SK-MEL-5 (cell line): ENCODE data around the gene RFTN1. TPM values are rescaled to one million over a fixed set of nuclear protein-coding genes. Genes with fewer than 3 reads are reported as not detected.

Experiments used
- DNase-seq: peaks from one replicate; pipeline ENCODE4 v3.0.0-alpha.2; 2016; ENCODE audit warnings: low read depth, low spot score
- in situ Hi-C: cut with HindIII; loops from 2 replicates; pipeline ENCODE4 v1.10.0; 2016; ENCODE audit warnings: low sequenced_read_pairs, high pct_unique_total_duplicates, low pct_unique_long_range_greater_than_20kb
- polyA plus RNA-seq, 2 experiments: library from polyadenylated mRNA; depleted of rRNA; stranded (reverse); fragments of >200 nt; gene quantifications; 2 replicates each; pipeline ENCODE4 v1.2.3, GENCODE V29; 2015
- total RNA-seq: library from RNA; depleted of rRNA; stranded (reverse); fragments of >200 nt; shearing (Covaris generic); gene quantifications from 2 replicates; pipeline ENCODE4 v1.2.3, GENCODE V29; 2014; rRNA removed

The RFTN1 gene
- 1.8 and 2.8 TPM in 2 replicates for total RNA-seq
- polyA plus RNA-seq (2015; cell fraction: cytosol; rRNA removed): 5.9 and 7.5 TPM in 2 replicates
- polyA plus RNA-seq (2015; cell fraction: nucleus; rRNA removed): 3.0 and 4.4 TPM in 2 replicates

DNA sequence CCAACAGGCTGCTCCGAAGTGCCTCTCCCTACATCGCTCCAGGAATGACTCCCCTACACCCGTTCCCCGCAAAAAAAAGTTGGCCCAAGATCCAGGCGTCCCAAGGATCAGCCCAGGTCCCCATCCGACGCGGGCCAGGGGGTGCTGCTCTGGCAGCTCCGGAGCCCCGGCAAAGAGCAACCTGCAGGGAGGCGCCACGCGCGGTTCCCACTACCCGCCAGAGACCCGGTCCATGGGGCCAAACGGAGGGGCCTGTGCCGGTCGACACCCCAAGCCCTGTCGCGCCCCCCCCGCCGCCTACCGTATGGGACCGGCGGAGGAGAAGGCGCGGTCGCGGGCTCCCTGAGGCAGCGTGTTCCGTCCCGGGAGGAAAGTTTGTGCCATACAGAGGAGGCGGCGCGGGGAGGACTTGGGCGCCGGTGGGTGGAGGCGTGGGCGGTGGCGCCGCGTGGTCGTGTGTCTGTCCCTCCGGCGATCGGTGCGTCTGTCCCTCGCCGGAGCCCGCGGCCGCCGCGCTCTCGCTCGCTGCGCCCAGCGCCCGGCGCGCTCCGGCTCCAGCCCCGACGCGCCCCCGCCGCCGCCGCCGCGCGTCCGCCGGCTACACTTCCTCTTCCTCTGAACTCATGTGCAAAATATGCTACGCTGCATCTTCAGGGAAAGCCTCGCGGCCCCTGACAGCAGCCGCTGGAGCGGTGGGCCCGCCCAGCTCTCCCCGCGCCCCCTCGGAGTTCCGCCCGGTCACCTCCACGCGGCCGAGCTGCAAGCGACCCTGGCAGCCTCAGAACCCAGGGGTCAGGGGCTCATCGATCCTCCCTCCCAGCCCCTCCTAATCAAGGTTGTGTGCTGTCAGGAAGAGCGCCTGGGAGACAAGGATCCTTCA, at the start of gene RFTN1:
TSS of gene RFTN1 (minus strand) at position 559 of the 880 bp plus-strand sequence. CDS start 19,830 bp downstream, outside the sequence.
- DNase-seq: peak; percentile 10
- in situ Hi-C loops: no loop called here

DNA sequence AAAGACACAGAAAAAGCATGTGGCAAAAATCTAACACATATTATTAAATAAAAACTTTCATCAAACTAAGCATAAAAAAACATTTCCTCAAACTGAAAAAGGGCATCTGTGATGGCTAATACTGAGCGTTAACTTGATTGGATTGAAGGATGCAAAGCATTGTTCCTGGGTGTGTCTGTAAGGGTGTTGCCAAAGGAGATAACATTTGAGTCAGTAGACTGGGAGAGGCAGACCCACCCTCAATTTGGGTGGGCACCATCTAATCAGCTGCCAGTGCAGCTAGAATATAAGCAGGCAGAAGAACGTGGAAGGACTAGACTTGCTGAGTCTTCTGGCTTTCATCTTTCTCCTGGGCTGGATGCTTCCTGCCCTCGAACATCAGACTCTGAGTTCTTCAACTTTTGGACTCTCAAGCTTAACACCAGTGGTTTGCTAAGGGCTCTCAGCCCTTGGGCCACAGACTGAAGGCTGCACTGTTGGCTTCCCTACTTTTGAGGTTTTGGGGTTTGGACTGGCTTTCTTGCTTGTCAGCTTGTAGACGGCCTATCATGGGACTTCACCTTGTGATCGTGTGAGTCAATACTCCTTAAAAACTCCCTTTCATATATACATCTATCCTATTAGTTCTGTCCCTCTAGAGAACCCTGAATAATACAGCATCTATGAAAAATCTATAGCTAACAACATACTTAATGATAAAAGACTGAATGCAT, 46.3 kb upstream of the RFTN1 start:
- in situ Hi-C loops: loop anchor here (25.0 kb wide), 1 partner anchor 223 kb away; no protein-coding TSS in a partner anchor
- DNase-seq: peak; percentile 74

GRCh38 chr3:16554126-16554525, 40.6 kb upstream of the RFTN1 start:
- peak; percentile 11 for DNase-seq
- in situ Hi-C loops: loop anchor here (25.0 kb wide), 1 partner anchor 217 kb away; no protein-coding TSS in a partner anchor

DNA sequence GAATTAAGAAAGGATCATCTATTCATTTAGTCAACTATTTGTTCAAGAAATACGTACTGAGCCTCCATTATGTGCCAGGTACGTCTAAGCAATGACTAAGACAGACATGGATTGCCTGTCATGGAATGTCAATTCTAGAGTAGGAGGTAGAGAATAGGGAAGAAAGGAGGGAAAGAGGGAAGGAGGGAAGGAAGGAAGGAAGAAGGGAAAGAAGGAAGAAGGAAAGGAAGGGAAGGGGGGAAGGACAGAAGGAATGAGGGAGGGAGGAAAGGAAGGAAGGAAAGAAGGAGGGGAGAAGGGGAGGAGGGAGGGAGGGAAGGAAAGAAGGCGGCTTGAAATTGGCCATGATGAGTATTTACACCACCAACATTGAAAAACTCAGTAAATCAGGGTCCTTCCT, 39.3 kb upstream of the RFTN1 start:
- in situ Hi-C loops: loop anchor here (25.0 kb wide), 1 partner anchor 215 kb away; no protein-coding TSS in a partner anchor
- DNase-seq: no peak

DNA sequence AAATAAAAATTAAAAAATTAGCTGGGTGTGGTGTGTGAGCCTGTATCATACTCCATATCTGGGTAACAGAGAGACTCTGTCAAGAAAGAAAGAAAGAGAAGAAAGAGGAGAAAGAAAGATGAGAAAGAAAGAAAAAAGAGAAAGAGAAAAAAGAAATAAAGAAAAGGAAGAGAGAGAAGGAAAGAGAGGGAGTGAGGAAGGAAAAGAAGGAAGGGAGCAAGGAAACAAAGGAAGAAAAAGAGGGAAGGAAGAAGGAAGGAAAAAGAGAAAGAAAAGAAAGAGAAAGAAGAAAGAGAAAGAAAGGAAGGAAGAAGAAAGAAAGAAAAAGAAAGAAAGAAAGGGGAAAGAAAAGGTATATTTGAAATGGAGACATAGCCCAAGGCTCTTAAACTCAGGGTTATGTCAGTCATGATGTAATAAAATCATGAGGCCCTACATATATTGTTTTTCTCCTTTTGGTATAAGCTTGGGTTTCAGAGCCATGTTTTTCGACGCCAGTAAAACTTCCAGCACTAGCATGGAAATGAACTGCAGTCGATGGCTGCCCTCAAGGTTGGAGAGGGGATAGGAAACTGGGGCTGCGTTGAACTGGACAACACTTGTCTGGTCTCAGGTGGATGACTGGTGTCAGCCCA, 38.0 kb upstream of the RFTN1 start:
- no peak for DNase-seq
- in situ Hi-C loops: loop anchor here (25.0 kb wide), 1 partner anchor 214 kb away; no protein-coding TSS in a partner anchor

- DNase-seq: peak; percentile 91
- in situ Hi-C loops: loop anchor here (25.0 kb wide), 1 partner anchor 214 kb away; no protein-coding TSS in a partner anchor
These were observed 37.3 kb upstream of the RFTN1 start for GRCh38 chr3:16550676-16551341.

DNA sequence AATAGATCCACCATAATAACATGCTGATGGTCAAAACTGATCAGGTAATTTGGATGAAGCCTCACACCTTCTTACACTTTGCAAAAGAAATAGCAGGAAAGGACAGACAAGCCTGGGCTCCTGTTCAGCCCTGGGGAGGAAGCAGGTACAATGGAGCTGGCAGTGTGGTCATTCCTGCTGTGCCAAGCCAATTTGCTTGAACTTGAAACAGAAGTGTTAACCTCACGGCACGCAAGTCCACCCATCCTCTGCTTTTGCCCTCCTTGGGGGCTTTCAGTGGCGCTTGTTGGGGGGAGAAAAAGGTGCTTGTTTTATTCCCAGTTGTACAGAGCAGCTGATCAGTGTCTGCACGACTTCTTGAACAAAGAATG, 36.8 kb upstream of the RFTN1 start:
- DNase-seq: peak; percentile 47
- in situ Hi-C loops: loop anchor here (25.0 kb wide), 1 partner anchor 213 kb away; no protein-coding TSS in a partner anchor

DNA sequence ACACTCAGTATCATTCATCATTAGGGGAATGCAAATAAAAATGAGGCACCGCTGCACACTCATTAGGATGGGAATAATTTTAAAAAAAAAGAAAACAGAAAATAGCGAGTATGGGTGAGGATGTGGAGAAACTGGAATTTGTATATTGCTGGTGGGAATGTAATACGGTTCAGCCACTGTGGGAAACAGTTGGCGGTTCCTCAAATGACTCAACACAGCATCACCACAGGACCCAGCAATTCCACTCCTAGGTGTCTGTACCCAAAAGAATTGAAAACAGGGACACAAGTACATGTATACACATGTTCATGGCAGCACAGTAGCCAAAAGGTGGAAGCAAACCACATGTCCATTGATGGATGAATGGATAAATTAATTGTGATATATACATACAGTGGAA, 35.2 kb upstream of the RFTN1 start:
- DNase-seq: no peak
- in situ Hi-C loops: no loop called here

- DNase-seq: no peak
- in situ Hi-C loops: no loop called here
These were observed 34.3 kb upstream of the RFTN1 start for GRCh38 chr3:16547561-16548357.

GRCh38 chr3:16546186-16547010, 32.9 kb upstream of the RFTN1 start:
- in situ Hi-C loops: no loop called here
- peak; percentile 68 for DNase-seq

GRCh38 chr3:16545413-16546185, 32.1 kb upstream of the RFTN1 start:
- in situ Hi-C loops: no loop called here
- DNase-seq: no peak

- DNase-seq: no peak
These were observed 29.9 kb upstream of the RFTN1 start for GRCh38 chr3:16543242-16543864.

GRCh38 chr3:16538507-16538906, 25.0 kb upstream of the RFTN1 start:
- in situ Hi-C loops: no loop called here
- no peak for DNase-seq

More at GRCh38 chr3:16543242-16543864, 29.9 kb upstream of the RFTN1 start:
- in situ Hi-C loops: no loop called here

DNA sequence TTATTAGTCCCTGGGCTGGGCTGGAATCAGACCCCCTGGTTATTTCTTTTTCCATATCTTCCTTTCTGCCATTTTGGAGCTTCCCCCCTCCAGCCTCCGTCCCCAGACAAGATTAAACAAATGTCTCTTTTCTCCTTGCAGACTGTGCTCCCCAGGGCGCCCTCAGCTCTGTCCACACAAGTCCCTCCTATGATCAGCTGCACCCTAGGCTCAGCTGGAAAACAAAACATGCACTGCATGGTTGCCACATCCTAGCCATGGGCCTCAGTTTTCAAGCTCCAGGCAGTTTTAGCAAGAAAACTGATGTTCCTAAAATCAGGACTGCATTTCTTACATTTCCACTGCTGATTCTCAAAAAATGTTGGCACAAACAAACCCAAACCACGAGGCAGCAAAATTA, 23.5 kb upstream of the RFTN1 start:
- in situ Hi-C loops: no loop called here
- no peak for DNase-seq

DNA sequence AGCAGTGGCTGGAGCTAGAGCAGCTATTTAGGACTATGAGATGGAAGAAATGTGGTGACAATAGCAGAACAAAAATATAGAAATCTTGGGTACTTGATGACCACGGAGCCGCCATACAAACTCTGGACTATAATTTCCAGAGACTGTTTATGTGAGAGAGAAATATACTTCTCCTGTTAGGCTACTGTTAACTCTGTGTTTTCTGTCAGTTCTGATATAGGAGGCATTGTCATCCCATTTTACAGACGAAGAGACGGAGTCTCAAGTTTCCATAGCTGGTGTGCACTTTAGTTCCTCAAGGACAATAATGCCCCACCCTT, 22.8 kb upstream of the RFTN1 start:
- in situ Hi-C loops: no loop called here

More for the DNA sequence above, 22.8 kb upstream of the RFTN1 start:
- no peak for DNase-seq
